ENCODE data around the gene PCA3.

PCA3 gene

GRCh38 chr9:76743931-76744330 is 20.3 kb upstream of the PCA3 start:
- Histone ChIP-seq H3K4me2 (no peak overlapping the region), H3K4me3 (no peak overlapping the region), H3K4me1 (no peaks in the 10 kb centered on the region), H3K27ac (no peak overlapping the region), H3K9ac (no peak overlapping the region), H3K36me3 (no peaks in the 10 kb centered on the region), H4K20me1 (no peaks in the 10 kb centered on the region), H3K27me3 (no peaks in the 10 kb centered on the region), H3K9me3 (replicated peaks in 1 of 11) (peaks cover 11 to 41% (median 26%) of the 10 kb centered on the region in 11 experiments)
- TF ChIP-seq Cebpa-rat (IDR thresholded peaks at IDR 0.05): no peak

- Histone ChIP-seq H3K4me3 (no peak overlapping the region), H4K20me1 (no peaks in the 10 kb centered on the region), H3K27me3 (no peaks in the 10 kb centered on the region), H3K9me3 (replicated peaks in 1 of 11) (peaks cover 11 to 41% (median 26%) of the 10 kb centered on the region in 11 experiments), H3K4me1 (no peaks in the 10 kb centered on the region), H3K27ac (no peak overlapping the region), H3K36me3 (no peaks in the 10 kb centered on the region), H3K4me2 (no peak overlapping the region), H3K9ac (no peak overlapping the region)
- no peak for TF ChIP-seq Cebpa-rat (IDR thresholded peaks at IDR 0.05)
Observed at GRCh38 chr9:76744336-76744735, 19.9 kb upstream of the PCA3 start.

GRCh38 chr9:76751001-76751400 is 13.2 kb upstream of the PCA3 start:
- peaks cover 0 to 27% (median 21%) of the 10 kb centered on the region in 10 experiments; a peak in 18 of 20 replicates for H3K4me1 ChIP-seq
- peaks cover 0 to 4% (median under 1%) of the 10 kb centered on the region in 11 experiments; a peak in 6 of 22 replicates for H3K9me3 ChIP-seq (replicated peaks in 1 of 11)
- H3K9ac ChIP-seq: no peak overlapping the region
- no peak for TF ChIP-seq Cebpa-rat (IDR thresholded peaks at IDR 0.05)
- H3K27me3 ChIP-seq: no peaks in the 10 kb centered on the region
- H3K4me3 ChIP-seq: no peak overlapping the region
- H3K27ac ChIP-seq: no peak overlapping the region
- no peaks in the 10 kb centered on the region for H4K20me1 ChIP-seq
- H3K36me3 ChIP-seq: no peaks in the 10 kb centered on the region
- H3K4me2 ChIP-seq: peak overlapping the region in 7 of 11 experiments; percentile 21 to 46 (median 39); a peak in 10 of 22 replicates

GRCh38 chr9:76756268-76756640 is 8.0 kb upstream of the PCA3 start:
- Histone ChIP-seq H3K4me3 (no peak overlapping the region), H3K36me3 (no peaks in the 10 kb centered on the region), H3K4me1 (peaks cover 12 to 45% (median 35%) of the 10 kb centered on the region in 10 experiments), H3K9ac (no peak overlapping the region), H3K9me3 (replicated peaks in 1 of 11) (no peaks in the 10 kb centered on the region), H3K27me3 (no peaks in the 10 kb centered on the region), H3K4me2 (peak overlapping the region in 10 of 11 experiments; percentile 24 to 61 (median 52); a peak in 16 of 22 replicates), H3K27ac (peak overlapping the region in 5 of 11 experiments; percentile 10 to 38 (median 34); a peak in 6 of 22 replicates), H4K20me1 (no peaks in the 10 kb centered on the region)
- peak in 5 of 11 experiments; percentile 21 to 66 (median 63); a peak in 7 of 22 replicates for TF ChIP-seq Cebpa-rat (IDR thresholded peaks at IDR 0.05)

- no peak overlapping the region for H3K27ac ChIP-seq
- H3K9ac ChIP-seq: no peak overlapping the region
- peaks cover 12 to 42% (median 34%) of the 10 kb centered on the region in 10 experiments for H3K4me1 ChIP-seq
- H4K20me1 ChIP-seq: no peaks in the 10 kb centered on the region
- no peaks in the 10 kb centered on the region for H3K9me3 ChIP-seq (replicated peaks in 1 of 11)
- no peak overlapping the region for H3K4me2 ChIP-seq
- no peak for TF ChIP-seq Cebpa-rat (IDR thresholded peaks at IDR 0.05)
- H3K36me3 ChIP-seq: no peaks in the 10 kb centered on the region
- no peak overlapping the region for H3K4me3 ChIP-seq
- no peaks in the 10 kb centered on the region for H3K27me3 ChIP-seq
Observed at GRCh38 chr9:76756941-76757673, 7.1 kb upstream of the PCA3 start.

- H3K9me3 ChIP-seq (replicated peaks in 1 of 11): no peaks in the 10 kb centered on the region
- no peak overlapping the region for H3K9ac ChIP-seq
- H4K20me1 ChIP-seq: no peaks in the 10 kb centered on the region
- no peak overlapping the region for H3K27ac ChIP-seq
- H3K4me1 ChIP-seq: peaks cover 12 to 42% (median 34%) of the 10 kb centered on the region in 10 experiments
- no peaks in the 10 kb centered on the region for H3K36me3 ChIP-seq
- TF ChIP-seq Cebpa-rat (IDR thresholded peaks at IDR 0.05): no peak
- H3K27me3 ChIP-seq: no peaks in the 10 kb centered on the region
- no peak overlapping the region for H3K4me3 ChIP-seq
- H3K4me2 ChIP-seq: peak overlapping the region in 9 of 11 experiments; percentile 52 to 74 (median 62); a peak in 16 of 22 replicates
Observed at GRCh38 chr9:76758476-76758875, 5.8 kb upstream of the PCA3 start.

GRCh38 chr9:76759732-76760131 is 4.5 kb upstream of the PCA3 start:
- TF ChIP-seq Cebpa-rat (IDR thresholded peaks at IDR 0.05): no peak
- H3K36me3 ChIP-seq: no peaks in the 10 kb centered on the region
- no peaks in the 10 kb centered on the region for H3K9me3 ChIP-seq (replicated peaks in 1 of 11)
- H3K4me1 ChIP-seq: peaks cover 12 to 42% (median 34%) of the 10 kb centered on the region in 10 experiments
- H3K27me3 ChIP-seq: no peaks in the 10 kb centered on the region
- H3K4me3 ChIP-seq: no peak overlapping the region
- H4K20me1 ChIP-seq: no peaks in the 10 kb centered on the region
- H3K27ac ChIP-seq: no peak overlapping the region
- H3K4me2 ChIP-seq: peak overlapping the region; percentile 52 to 83 (median 62); a peak in 21 of 22 replicates
- no peak overlapping the region for H3K9ac ChIP-seq

- Histone ChIP-seq H3K36me3 (no peaks in the 10 kb centered on the region), H3K27ac (no peak overlapping the region), H3K4me2 (no peak overlapping the region), H3K27me3 (no peaks in the 10 kb centered on the region), H3K9ac (no peak overlapping the region), H3K4me3 (no peak overlapping the region), H3K4me1 (peaks cover 12 to 28% (median 19%) of the 10 kb centered on the region in 10 experiments), H4K20me1 (no peaks in the 10 kb centered on the region), H3K9me3 (replicated peaks in 1 of 11) (no peaks in the 10 kb centered on the region)
- TF ChIP-seq Cebpa-rat (IDR thresholded peaks at IDR 0.05): no peak
Observed at GRCh38 chr9:76761448-76761847, 2.8 kb upstream of the PCA3 start.

GRCh38 chr9:76766126-76766525 is 1.9 kb downstream of the PCA3 start:
- TF ChIP-seq Cebpa-rat (IDR thresholded peaks at IDR 0.05): no peak
- Histone ChIP-seq H3K4me3 (no peak overlapping the region), H3K4me2 (no peak overlapping the region), H3K27me3 (no peaks in the 10 kb centered on the region), H3K36me3 (no peaks in the 10 kb centered on the region), H4K20me1 (no peaks in the 10 kb centered on the region), H3K4me1 (no peaks in the 10 kb centered on the region), H3K9ac (no peak overlapping the region), H3K9me3 (replicated peaks in 1 of 11) (no peaks in the 10 kb centered on the region), H3K27ac (no peak overlapping the region)

Measured in BLaER1 treated with 17β-estradiol and CSF1 and Interleukin-3, amounts not matched to agents 10 nM and 100 nM (cell line).